NCI-H748 (cell line): ENCODE measurements around the gene SLC9A2.
A peak's percentile ranks its signal among the peaks of the same experiment; 100 is the strongest.

Source experiments
- DNase-seq: peaks from one replicate; lab custom pipeline; 2025; ENCODE audit not compliant: unreplicated experiment; lab: John Stamatoyannopoulos, UW

SLC9A2 gene

DNA sequence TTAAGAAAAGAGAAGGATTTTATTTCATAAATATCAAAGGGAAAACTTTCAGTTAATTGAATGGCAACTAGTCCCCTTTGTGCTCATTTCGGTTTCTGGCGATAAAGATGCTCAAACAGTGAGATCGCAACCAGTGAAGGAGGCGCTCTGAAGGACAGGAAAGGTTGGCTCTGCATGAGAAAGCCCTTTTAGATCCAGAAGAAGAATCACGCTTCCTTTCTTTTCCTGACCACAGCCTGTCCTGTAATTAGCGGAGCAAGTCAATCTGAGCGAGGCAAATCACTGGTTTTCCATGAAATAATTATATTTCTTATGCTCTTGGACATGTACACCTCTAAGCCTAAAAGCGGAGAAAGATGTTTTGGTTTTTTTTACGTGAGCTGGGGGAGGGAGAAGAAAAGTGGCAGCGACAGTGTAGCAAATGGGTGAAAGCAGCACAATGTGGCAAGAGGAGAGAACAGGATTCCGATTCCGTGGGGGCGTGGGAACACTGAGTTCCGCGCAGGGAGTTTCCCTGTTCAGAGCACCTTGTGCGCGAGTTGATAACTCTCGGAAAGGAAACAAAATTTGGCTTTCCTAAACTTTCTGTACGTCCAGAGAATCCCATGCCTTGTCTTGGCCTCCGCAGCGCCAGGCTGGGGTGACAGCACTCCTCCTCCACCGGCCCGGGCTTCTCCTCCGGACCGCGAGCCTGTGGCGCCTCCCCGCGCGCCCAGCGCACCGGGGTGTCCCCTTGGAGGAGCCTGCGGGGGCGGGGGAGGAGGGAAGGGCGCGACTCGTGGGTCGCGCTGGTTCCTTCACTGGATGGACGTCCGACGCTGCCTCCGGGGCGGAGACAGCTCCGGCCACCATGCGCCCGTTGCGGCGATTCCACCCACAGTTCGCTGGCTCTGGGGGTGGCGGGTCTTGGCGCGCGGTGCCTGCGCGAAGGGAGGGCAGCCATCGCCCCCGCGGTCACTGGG is 620 bp upstream of the SLC9A2 start:
- peak; percentile 45 for DNase-seq

DNA sequence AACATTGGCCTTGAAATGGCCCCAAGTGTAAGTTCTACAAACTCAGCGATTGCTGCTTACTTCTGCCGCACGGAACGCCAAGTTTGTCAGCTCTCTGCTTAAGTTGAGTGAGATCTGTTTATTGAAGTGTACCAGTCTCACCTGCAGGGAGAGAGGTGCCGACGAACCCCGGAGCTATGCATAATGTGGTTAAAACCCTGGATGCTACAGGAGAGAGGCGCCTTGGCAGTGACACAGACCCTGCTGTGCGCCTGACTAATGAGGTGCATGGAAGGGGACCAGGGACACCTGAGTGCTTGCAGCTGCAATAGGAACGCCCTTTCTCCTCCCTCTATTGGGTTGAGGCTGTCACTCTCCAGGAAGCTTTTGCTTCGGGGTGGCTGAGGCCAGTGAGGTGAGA is 979 bp downstream of the SLC9A2 start:
- DNase-seq, result peak; percentile 54

DNA sequence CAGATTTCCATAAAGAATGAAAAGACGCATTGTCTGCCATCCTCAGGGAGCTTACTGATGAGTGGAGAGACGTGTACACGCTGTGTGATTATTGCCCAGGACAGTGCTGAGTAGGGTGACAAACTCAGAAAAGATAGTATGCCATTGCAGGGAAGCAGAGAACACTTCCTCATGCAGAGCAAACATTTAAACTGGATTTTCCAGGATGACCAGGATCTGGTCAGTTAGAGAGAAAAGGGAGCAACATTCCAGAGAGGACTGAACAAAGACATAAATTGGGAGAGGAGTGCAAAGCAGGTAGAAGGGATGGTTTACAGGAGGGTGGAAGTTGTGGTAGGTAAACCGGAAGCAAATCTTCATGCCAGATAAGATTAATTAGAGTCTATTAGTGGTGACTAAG is 2.3 kb downstream of the SLC9A2 start:
- no peak for DNase-seq

DNA sequence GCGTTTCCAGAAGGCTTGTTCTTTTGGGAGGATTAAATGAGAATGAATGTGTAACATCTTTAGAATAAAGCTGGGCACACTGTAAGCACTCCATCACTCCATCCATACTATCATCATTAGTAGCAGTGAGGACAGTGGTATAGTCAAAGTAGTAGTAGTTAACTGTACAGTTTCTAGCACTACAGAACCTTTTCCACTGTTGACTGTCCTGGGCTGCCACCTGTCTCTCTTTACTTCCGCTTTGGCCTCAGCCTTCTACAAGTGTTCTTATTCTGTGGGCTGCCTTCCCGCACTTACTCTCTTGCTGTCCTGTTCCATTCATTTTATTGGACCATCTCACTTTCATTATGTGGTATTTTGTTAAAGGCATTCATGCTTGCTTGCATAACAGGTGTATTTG is 3.3 kb downstream of the SLC9A2 start:
- DNase-seq, result no peak

DNA sequence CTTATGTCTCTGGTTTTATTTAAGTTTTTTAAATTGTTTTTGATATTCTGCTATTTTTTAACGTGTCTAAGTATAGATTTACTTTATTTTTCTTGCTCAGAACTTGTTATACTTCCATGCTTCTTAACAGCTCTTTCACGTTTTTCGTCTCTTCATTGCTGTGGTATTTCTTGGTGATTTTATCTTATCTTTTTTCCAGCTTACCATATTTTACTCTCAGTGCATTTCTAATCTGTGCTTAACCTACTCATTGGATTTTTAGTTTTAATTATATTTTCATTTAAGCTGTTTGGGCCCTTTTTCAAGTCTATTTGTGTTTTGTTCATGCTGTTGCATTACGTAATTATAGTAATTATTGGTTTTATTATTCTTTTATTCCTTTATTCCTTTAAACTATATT is 11.1 kb downstream of the SLC9A2 start:
- DNase-seq, result no peak

DNA sequence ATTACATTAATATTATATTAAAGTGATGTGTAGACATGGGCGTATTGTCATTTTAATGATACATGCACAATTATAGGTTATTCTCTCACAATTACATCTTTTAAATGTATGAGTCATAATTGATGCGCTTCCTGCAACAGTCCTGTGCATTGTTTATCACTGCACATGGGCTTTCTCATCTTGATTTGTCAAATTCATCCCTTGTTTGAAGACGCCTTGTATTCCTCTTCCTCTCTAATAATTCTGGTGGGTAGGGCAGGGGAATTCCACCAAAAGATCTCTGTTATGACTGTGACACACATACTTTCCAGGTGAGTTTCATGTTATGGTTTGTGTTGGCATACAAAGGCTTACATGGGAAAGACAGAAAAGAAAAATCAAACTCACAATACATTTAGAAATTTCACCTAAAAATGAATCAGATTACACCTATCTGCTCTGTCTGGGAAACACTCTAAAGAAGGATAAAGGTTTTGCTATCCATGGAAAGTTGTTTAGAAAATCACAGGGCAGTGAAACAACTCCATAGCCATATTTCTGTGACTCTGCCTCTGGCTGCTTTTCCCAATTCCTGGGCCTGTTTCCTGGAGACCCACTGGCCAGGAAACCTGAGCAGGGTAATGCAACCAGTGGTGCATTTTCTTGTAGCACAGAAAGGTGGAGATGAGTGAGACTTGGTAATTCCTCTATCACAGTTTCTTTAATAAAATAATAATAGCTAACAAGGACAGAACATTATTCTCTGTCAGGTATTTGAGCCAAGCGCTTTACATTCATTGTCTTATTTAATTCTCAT is 13.2 kb downstream of the SLC9A2 start:
- DNase-seq, result no peak

DNA sequence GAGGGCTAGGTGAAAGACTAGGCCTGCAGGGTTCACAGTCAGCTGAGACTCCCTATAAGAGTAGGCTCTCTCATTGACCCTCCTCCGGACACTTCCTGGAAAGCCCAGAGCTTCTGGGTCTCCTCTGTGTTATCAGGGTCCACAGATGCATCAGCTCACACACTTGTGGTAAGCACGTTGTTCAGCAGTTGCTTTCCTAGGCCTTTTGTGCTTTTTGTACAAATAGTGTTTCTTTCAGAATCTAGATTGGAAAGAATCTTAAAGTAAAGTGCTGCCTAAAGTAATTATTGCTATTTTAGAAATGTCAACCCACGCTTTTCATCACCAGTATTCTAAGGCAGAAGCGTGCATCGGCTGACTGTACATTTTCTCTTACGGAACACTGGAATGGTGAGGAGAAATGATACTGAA is 15.5 kb downstream of the SLC9A2 start:
- no peak for DNase-seq

DNA sequence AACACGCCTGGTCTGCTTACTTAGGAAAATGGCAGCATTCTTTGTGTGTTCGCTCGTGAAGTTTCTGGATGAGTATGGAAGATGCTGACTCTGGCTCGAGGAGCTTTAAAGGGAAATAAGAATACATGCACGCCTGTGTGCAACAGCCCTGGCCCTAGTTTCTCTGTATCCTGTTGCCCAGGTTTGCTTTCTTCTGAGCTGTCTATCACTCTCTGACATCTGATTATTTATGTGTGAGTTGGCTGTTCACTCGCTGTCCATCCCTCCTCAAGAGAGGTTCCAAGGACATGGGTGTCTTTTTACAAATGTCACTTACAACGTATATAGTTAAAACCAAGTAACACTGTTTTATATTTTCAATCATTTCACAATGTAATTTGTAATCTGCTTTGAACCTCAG is 16.0 kb downstream of the SLC9A2 start:
- no peak for DNase-seq

DNA sequence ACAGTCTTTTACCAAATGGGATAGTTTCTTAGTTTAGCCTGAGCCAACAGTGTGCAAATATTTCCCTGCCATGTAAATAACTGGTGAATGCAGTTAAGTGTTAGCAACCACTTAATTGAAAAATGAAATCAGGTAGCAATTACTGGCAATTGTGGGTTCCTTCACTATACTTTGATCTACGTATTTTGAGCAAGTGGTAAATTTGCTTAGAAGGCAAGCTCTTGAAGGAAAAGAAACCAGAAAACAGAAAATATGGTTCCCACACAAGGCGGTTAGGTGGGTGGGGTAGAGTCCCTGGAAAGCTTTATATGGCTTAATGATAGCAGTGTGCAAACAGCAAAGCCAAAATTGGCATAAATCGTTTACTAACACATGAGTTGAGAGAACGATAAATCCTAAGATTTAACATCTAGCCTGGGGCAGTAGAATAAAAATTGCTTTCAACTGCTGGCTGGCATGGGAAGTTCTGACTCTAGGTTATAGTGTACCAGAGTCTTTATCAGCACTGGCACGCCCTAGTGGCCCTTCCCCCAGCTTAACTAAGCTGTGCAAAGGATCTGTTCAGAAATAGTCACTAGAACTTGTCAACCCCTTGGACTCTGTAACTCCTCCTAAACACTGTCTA is 17.0 kb downstream of the SLC9A2 start:
- DNase-seq, result peak; percentile 8

DNA sequence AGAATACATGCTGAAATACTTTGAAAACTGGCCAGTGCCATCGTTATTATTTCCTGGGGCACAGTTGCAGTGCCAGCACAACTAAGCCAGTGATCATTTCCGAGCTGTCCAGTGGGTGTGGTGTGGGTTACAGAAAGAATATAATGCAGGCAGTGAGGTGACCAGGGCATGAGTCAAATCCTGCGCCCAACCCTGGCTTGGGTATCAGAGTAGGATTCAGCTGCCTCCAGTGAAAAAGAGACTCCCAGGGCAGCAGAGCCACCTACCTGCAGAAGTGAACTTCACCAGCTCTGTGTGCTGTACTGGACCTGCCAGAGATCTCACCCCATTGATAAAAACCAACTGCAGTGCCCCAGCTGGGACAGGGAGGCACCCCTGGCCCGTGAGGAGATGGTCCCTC is 18.0 kb downstream of the SLC9A2 start:
- DNase-seq, result no peak

DNA sequence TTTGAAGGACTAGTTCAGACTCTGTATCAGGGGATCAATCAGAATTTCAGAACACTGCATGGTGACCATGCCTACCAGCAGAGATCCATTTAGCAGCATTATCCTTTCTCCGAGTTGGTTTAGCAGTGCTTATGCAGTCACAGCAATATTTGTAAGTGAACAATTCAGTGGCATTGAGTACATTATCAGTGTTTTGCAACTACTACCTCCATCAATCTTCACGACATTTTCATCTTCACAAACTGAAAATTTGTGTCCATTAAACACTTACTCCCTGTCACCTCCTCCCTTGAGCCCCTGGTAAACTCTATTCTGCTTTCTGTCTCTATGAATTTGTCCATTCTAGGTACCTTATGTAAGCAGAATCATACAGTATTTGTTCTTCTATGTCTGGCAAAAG is 20.1 kb downstream of the SLC9A2 start:
- no peak for DNase-seq

DNA sequence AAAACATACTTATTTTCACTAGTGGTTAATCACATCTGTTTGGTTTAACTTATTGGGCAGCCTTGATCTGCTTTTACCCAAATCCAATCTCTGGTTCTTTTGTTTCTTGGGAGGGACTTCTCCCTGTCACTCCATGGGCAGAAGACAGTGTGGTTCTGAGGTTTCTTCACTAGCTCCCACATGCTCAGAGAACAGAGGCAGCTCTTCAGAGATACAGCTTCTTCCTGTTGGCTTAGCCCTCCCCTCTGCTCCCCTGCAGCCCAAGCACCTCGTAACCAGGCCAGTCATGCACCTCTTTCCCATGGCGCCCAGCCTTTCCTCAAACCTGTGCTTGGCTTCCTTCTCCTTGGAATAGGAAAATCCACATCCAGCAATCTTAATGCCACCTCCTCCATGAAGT is 32.8 kb downstream of the SLC9A2 start:
- DNase-seq, result no peak

DNA sequence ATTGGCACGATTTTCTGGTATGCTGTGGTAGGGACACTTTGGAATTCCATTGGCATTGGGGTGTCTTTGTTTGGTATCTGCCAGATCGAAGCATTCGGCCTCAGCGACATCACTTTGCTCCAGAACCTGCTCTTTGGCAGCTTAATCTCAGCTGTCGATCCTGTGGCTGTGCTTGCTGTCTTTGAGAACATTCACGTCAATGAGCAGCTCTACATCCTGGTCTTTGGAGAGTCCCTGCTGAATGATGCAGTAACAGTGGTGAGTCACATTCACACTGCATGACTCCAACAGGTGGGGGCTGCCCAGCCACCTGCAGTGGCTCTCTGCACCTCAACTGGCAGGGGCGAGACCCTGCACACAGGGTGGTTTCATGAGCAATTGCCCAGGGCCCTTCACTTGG is 38.4 kb downstream of the SLC9A2 start:
- no peak for DNase-seq

DNA sequence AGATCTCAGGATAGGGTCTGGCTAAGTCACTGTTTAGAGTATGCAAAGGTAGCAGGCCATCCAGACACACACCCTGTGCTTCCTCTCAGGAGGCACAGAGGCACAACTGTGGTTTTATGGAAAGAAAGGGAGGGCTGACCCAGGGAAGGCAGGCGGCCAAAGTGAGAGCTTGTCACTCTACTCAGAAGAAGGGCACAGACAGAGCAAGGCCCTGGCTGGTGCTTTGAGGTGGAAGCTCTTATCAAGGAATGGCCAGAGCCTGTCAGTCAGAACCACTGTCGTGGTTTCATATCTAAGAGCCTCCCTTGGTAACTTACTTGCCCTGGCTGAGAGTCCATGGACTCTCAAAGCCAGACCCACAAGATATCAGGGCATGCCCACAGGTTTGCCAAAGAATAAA is 40.7 kb downstream of the SLC9A2 start:
- no peak for DNase-seq

DNA sequence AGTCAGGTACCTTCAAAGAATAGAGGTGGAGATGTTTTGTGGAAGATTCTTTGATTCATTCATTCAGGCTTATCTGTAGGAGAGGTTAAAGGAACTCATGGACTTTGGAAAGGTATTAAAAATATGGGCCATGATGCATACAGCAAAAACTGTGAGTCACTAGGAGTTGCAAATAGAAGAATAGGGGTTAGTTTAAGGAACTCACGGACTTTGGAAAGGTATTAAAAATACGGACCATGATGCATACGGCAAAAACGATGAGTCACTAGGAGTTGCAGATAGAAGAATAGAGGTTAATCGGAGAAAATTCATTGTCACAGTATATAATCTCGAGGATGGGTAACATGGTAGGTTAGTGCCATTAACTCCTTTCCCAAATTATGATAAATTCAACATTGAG is 41.2 kb downstream of the SLC9A2 start:
- no peak for DNase-seq

DNA sequence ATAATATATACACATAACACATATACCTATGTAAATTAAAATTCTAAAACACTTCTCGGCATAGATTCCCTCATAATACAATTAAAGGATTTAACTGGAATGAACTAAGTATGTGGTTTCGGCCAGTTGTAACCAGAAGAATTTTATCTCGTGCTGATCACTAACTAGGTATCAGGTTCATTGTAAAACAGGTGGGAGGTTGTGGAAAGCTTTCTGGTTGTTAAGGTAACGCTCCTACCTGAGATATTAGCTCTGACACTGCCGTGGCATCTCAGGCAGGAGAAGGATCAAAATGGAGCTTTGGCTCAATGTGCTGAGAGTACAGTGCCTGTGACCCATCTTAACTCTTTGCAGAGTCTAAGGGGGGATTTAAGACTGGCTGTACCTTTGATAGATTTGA is 42.5 kb downstream of the SLC9A2 start:
- peak; percentile 3 for DNase-seq

DNA sequence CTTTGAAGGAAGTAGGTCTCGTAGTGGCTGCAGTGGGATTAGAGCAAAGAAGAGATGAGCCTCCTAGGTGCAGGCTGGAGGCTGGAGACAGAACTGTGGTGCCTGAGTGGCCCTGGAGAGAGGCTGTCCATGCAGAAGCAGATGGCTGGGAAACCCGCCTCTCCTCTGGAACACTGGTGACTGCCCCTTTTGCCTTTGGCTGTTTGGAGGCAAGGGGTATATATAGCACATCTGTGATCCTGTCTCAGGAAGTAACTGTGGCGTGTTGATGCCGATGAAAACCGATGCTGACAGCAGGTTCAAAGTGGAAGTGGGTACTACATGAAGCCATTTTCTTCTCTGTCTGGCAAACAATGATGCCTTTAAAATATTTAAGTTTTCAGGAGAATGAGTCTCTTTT is 43.5 kb downstream of the SLC9A2 start:
- DNase-seq, result no peak

DNA sequence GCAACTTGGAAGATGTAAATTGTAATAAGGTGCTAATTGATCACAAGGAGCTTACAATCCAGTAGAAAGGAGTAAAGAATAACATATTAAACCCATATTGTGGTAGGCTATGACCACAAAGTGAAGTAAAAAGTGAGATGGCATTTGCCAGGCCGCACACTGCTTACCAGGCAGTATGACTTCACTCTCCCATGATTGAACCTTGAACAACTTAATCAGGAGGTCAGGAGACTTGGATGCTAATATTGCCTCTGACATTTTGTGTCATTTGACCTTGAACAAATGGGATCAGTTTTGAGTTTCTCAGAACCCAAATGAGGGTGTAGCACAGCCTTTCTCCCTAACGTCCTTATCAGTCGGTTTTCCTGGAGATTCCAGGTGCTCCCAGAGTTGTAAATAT is 44.0 kb downstream of the SLC9A2 start:
- no peak for DNase-seq

DNA sequence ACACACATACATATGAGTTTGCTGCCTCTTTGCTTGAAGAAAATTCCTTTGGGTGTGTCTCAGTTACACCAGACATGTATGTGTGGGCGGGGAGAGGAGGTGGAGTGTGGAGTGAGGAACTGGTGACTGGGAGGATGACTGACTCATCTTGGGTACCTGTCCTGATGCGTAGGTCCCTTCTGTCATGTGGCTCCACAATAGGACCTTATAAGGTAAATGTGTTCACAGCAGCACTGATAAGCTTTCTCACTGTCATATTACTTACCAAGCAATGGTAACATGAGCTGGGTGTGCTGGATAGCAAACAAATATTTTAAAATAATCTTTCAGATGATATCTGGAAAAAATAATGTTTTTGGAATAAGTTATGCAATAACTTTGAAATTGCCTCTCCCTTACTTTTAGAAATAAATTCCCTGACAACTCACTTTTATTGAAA is 45.1 kb downstream of the SLC9A2 start:
- no peak for DNase-seq

DNA sequence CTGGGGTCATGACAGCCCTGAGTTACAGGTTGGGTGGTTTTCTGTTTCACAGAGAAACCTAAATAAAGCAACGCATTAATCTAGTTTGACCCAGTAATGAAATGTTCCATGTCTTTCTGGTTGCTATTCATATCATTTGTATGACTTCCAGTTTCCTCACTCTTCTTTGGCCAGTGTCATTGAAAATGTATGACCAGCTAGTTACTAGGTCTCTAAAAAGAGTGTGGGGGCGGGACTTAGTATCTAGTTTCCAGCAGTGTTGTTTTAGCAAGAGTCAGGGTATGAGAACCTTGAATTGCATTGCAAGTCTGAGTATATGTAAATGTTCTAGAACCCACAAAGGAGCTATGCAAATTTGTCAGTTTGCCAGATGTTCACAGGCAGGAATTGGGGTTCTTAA is 47.7 kb downstream of the SLC9A2 start:
- DNase-seq, result no peak

DNA sequence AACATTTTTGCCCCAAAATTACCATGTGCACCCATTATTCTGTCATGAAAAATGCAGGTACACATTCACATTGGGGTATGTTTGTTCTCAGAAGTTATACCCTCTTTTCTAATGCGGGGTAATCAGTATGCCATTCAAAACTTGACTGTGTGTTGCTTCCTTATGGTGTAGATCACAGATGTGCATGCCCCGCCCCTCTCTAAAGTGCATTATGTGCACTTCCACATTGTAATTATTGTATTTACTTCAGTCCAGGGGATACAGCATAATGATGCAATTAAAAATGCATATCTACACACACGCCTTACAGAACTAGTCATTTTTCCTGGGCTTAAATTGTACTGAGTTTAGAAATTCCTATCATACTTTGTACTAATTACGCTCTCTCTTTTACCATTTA is 48.8 kb downstream of the SLC9A2 start:
- peak; percentile 1 for DNase-seq

DNA sequence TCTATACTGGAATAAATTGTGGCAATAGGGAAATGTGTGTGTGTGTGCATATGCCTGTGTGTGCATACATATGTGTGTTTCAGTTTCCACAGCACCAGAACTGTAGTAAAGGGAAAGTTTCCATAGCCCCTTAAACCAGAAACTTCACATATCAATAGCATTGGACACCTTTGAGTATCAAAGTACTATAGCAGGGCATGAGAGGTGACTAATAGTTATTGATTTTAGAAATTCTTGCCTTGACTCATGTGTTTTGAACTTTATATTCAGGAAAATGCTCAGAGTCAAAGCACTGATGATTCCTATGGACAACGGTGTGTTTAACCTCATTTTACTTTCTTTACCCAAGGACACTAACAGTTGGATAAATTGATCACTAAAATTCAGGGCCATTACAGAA is 50.0 kb downstream of the SLC9A2 start:
- no peak for DNase-seq
